ENCODE results near the gene CLEC10A.
"Not testable (repeated sequence)": the region's sequence is repeated elsewhere in the genome, so short reads cannot be mapped to it uniquely, and the experiment has no call there.

Gene CLEC10A

GRCh38 chr17:7064261-7064660, 15.8 kb downstream of the CLEC10A start:
- no peak overlapping the region for H3K27ac Mint-ChIP-seq
- peaks cover 5% of the 10 kb centered on the region for H3K4me1 Mint-ChIP-seq
- H3K4me3 Mint-ChIP-seq = no peak overlapping the region
- no peaks in the 10 kb centered on the region for H3K36me3 Mint-ChIP-seq (ENCODE audit: low read depth)
- peaks cover 16% of the 10 kb centered on the region for H3K9me3 Mint-ChIP-seq
- peaks cover 26% of the 10 kb centered on the region for H3K27me3 Mint-ChIP-seq (ENCODE audit: low read depth)
- no peak for TF ChIP-seq CTCF (IDR thresholded peaks at IDR 0.05; ENCODE audit: unreplicated experiment in 3 of 3)

GRCh38 chr17:7063518-7064094, 16.4 kb downstream of the CLEC10A start:
- Mint-ChIP-seq H3K9me3 (peaks cover 10% of the 10 kb centered on the region), H3K4me3 (no peak overlapping the region), H3K36me3 (ENCODE audit: low read depth) (no peaks in the 10 kb centered on the region), H3K27ac (no peak overlapping the region), H3K27me3 (ENCODE audit: low read depth) (peaks cover 26% of the 10 kb centered on the region), H3K4me1 (peaks cover 5% of the 10 kb centered on the region)
- TF ChIP-seq CTCF (IDR thresholded peaks at IDR 0.05; ENCODE audit: unreplicated experiment in 3 of 3) = no peak

GRCh38 chr17:7060165-7060891, 19.7 kb downstream of the CLEC10A start:
- H3K27ac Mint-ChIP-seq = no peak overlapping the region
- H3K36me3 Mint-ChIP-seq (ENCODE audit: low read depth) = no peaks in the 10 kb centered on the region
- no peak for TF ChIP-seq CTCF (IDR thresholded peaks at IDR 0.05; ENCODE audit: unreplicated experiment in 3 of 3)
- H3K4me1 Mint-ChIP-seq = peaks cover 5% of the 10 kb centered on the region
- H3K27me3 Mint-ChIP-seq (ENCODE audit: low read depth) = peaks cover 22% of the 10 kb centered on the region
- no peaks in the 10 kb centered on the region for H3K9me3 Mint-ChIP-seq
- no peak overlapping the region for H3K4me3 Mint-ChIP-seq

- TF ChIP-seq CTCF (IDR thresholded peaks at IDR 0.05; ENCODE audit: unreplicated experiment in 3 of 3) = no peak
- Mint-ChIP-seq H3K4me1 (peaks cover 5% of the 10 kb centered on the region), H3K36me3 (ENCODE audit: low read depth) (no peaks in the 10 kb centered on the region), H3K9me3 (no peaks in the 10 kb centered on the region), H3K4me3 (no peak overlapping the region), H3K27ac (no peak overlapping the region), H3K27me3 (ENCODE audit: low read depth) (peaks cover 17% of the 10 kb centered on the region)
These were observed 21.1 kb downstream of the CLEC10A start for GRCh38 chr17:7058831-7059447.

GRCh38 chr17:7056386-7056785, 23.7 kb downstream of the CLEC10A start:
- no peak for TF ChIP-seq CTCF (IDR thresholded peaks at IDR 0.05; ENCODE audit: unreplicated experiment in 3 of 3)
- Mint-ChIP-seq H3K36me3 (ENCODE audit: low read depth) (no peaks in the 10 kb centered on the region), H3K27me3 (ENCODE audit: low read depth) (peaks cover 18% of the 10 kb centered on the region), H3K9me3 (no peaks in the 10 kb centered on the region), H3K27ac (no peak overlapping the region), H3K4me1 (no peaks in the 10 kb centered on the region), H3K4me3 (no peak overlapping the region)

- H3K9me3 Mint-ChIP-seq; H3K36me3 Mint-ChIP-seq (ENCODE audit: low read depth); H3K4me3 Mint-ChIP-seq; H3K27ac Mint-ChIP-seq: not testable (repeated sequence)
- H3K4me1 Mint-ChIP-seq = peaks cover 23% of the 10 kb centered on the region
- peaks cover 39% of the 10 kb centered on the region for H3K27me3 Mint-ChIP-seq (ENCODE audit: low read depth)
These were observed 29.5 kb downstream of the CLEC10A start for GRCh38 chr17:7050583-7050982.
